B cell (primary cell): ENCODE data around the gene RNF224. TPM values are rescaled to one million over a fixed set of nuclear protein-coding genes. Genes with fewer than 3 reads are reported as not detected.
A peak's percentile ranks its signal among the peaks of the same experiment; 100 is the strongest.

ENCODE experiments used
- ATAC-seq: fragments of 200-7000 bp; cut with Tn5 transposase; one replicate; pipeline ENCODE4 v1.10.0; 2021; ENCODE audit warnings: low read depth, mild to moderate bottlenecking, moderate number of reproducible peaks, moderate library complexity
- CTCF ChIA-PET: fragments of 350-600 bp; sonication (Branson Sonifier 250); formaldehyde crosslinking; loops from one replicate; lab custom pipeline; 2021; ENCODE audit warnings: antibody characterized with exemption, inconsistent platforms; lab: Charles Lee
- POLR2A ChIA-PET: fragments of 350-600 bp; sonication (Branson Sonifier 250); formaldehyde crosslinking; loops from one replicate; lab custom pipeline; 2021; ENCODE audit warnings: antibody characterized with exemption; lab: Charles Lee
- DNase-seq: peaks from one replicate; pipeline ENCODE4 v3.0.0; 2013
- H2AFZ ChIP-seq: 2 replicates; pipeline ENCODE4 v1.6.1; 2012; ENCODE audit warnings: mild to moderate bottlenecking, low read depth, low read length; ENCODE audit not compliant: insufficient read depth, poor library complexity, severe bottlenecking
- H3K27ac ChIP-seq, 2 donors: 1 replicate in 1 of 2; 2 replicates in 1 of 2; pipeline ENCODE4 v1.5.1; 2012 to 2013; ENCODE audit warnings: low read length in 2 of 2, mild to moderate bottlenecking in 2 of 2, moderate library complexity in 1 of 2
- H3K27me3 ChIP-seq, 4 experiments: fragments of 200-600 bp in 1 of 4; sonication (generic) in 1 of 4; replicated peaks in 1 of 4; 1 replicate in 2 of 4; 2 replicates in 2 of 4; pipeline versions ENCODE4 v1.6.1 to v1.7.0; 2013 to 2016; ENCODE audit warnings: low read length in 3 of 4, mild to moderate bottlenecking in 2 of 4, mixed read lengths in 1 of 4, moderate library complexity in 1 of 4; ENCODE audit not compliant: insufficient read depth in 4 of 4, control insufficient read depth in 3 of 4; ENCODE audit errors: control extremely low read depth in 1 of 4
- H3K36me3 ChIP-seq, 2 experiments: replicated peaks in 1 of 2; 1 replicate in 1 of 2; 2 replicates in 1 of 2; pipeline versions ENCODE4 v1.6.1 to v1.7.1; 2013; ENCODE audit warnings: low read length in 1 of 2; ENCODE audit not compliant: insufficient read depth in 2 of 2, control insufficient read depth in 1 of 2; ENCODE audit errors: control extremely low read depth in 1 of 2, extremely low read depth in 1 of 2
- H3K4me1 ChIP-seq, 2 donors: fragments of 200-600 bp in 1 of 2; sonication (generic) in 1 of 2; 1 replicate in 1 of 2; 2 replicates in 1 of 2; pipeline versions ENCODE4 v1.5.1 to v1.6.1; 2013 to 2017; ENCODE audit warnings: low read length in 2 of 2; ENCODE audit not compliant: control insufficient read depth in 2 of 2, insufficient read depth in 2 of 2
- H3K4me2 ChIP-seq: replicated peaks from 2 replicates; pipeline ENCODE3; 2012; ENCODE audit warnings: mild to moderate bottlenecking, low read depth, low read length; ENCODE audit not compliant: poor library complexity, severe bottlenecking
- H3K4me3 ChIP-seq, 5 experiments: fragments of 200-600 bp in 1 of 5; sonication (generic) in 1 of 5; 1 replicate in 3 of 5; 2 replicates in 2 of 5; pipeline versions ENCODE4 v1.5.1 to v1.7.0; 2011 to 2016; ENCODE audit warnings: low read length in 4 of 5, mild to moderate bottlenecking in 4 of 5, low read depth in 2 of 5, control low read depth in 1 of 5, moderate library complexity in 1 of 5; ENCODE audit not compliant: insufficient read depth in 1 of 5; ENCODE audit errors: control extremely low read depth in 1 of 5, extremely low read depth in 1 of 5
- H3K79me2 ChIP-seq: fragments of 200-600 bp; sonication (generic); one replicate; pipeline ENCODE4 v1.6.0; 2016; ENCODE audit warnings: low read length; ENCODE audit not compliant: control insufficient read depth, insufficient read depth
- H3K9ac ChIP-seq: fragments of 200-600 bp; sonication (generic); 2 replicates; pipeline ENCODE4 v1.6.1; 2017; ENCODE audit warnings: mild to moderate bottlenecking, low read length, moderate library complexity
- H3K9me3 ChIP-seq, 3 donors: one replicate each; pipeline versions ENCODE4 v1.6.1 to v1.7.1; 2013; ENCODE audit warnings: low read length in 2 of 3; ENCODE audit not compliant: control insufficient read depth in 2 of 3, insufficient read depth in 1 of 3; ENCODE audit errors: control extremely low read depth in 1 of 3
- H4K20me1 ChIP-seq: 2 replicates; pipeline ENCODE4 v1.6.0; 2012; ENCODE audit warnings: mild to moderate bottlenecking, low read length; ENCODE audit not compliant: insufficient read depth, control insufficient read depth, poor library complexity, severe bottlenecking
- H3K27ac Mint-ChIP-seq: one replicate; pipeline ENCODE4 v1.8.0; 2021; ENCODE audit warnings: mixed read lengths
- H3K27me3 Mint-ChIP-seq: one replicate; pipeline ENCODE4 v1.8.0; 2021; ENCODE audit warnings: mixed read lengths
- H3K4me1 Mint-ChIP-seq: one replicate; pipeline ENCODE4 v1.8.0; 2021; ENCODE audit warnings: mixed read lengths
- H3K4me3 Mint-ChIP-seq: one replicate; pipeline ENCODE4 v1.8.0; 2021; ENCODE audit warnings: mixed read lengths
- H3K9me3 Mint-ChIP-seq: one replicate; pipeline ENCODE4 v1.8.0; 2022; ENCODE audit warnings: mixed read lengths; ENCODE audit not compliant: insufficient read depth
- EZH2 ChIP-seq: IDR thresholded peaks from 2 replicates; pipeline ENCODE4 v1.6.1; 2012; ENCODE audit warnings: borderline replicate concordance, low read depth, mild to moderate bottlenecking, moderate library complexity, low read length; ENCODE audit not compliant: insufficient read depth, poor library complexity, severe bottlenecking
- WGBS: methylation state at CpG from one replicate; pipeline ENCODE4 v1.1.5; 2013; ENCODE audit warnings: missing lambda C conversion rate; ENCODE audit not compliant: insufficient coverage; 5-methylcytosine and 5-hydroxymethylcytosine counted together
- intact Hi-C: fragments of 100-400 bp; cut with micrococcal nuclease; formaldehyde crosslinking; loops from one replicate; pipeline ENCODE4 v1.10.0; 2022
- polyA plus RNA-seq: library from polyadenylated mRNA; depleted of rRNA; stranded (reverse); fragments of >200 nt; gene quantifications from 2 replicates; pipeline ENCODE4 v1.2.3, GENCODE V29; 2012
- total RNA-seq, 2 donors: library from RNA; stranded (reverse); fragments of 120-200 nt in 1 of 2; gene quantifications; 1 replicate in 1 of 2; 2 replicates in 1 of 2; pipeline versions ENCODE4 v1.2.3 to v1.2.4, GENCODE V29; 2013 to 2022
- TF ChIP-seq, protein P1 (sequence below): fragments of 200-600 bp; IDR thresholded peaks from one replicate; pipeline ENCODE4 v1.8.0; 2022; ENCODE audit warnings: antibody characterized with exemption, mild to moderate bottlenecking

Gene RNF224
- total and polyA plus RNA-seq, 2 donors (not counting 1 experiment from before 2014, with no cell fraction given) = not detected

GRCh38 chr9:137236936-137237421, 9.7 kb downstream of the RNF224 start:
- Mint-ChIP-seq H3K4me3 (peak overlapping the region; percentile 13), H3K27me3 (no peaks in the 10 kb centered on the region), H3K4me1 (peaks cover 39% of the 10 kb centered on the region), H3K27ac (peak overlapping the region; percentile 15), H3K9me3 (no peaks in the 10 kb centered on the region)
- Histone ChIP-seq H4K20me1 (peaks cover 27% of the 10 kb centered on the region), H3K9ac (no peak overlapping the region), H3K4me1 (peaks cover 39 to 65% of the 10 kb centered on the region in 2 donors), H3K4me3 (peak overlapping the region in 1 of 5 experiments; percentile 19), H3K27me3 (peaks cover 0 to 2% (median 0%) of the 10 kb centered on the region in 4 experiments), H3K4me2 (peak overlapping the region; percentile 72), H3K79me2 (peaks cover 32% of the 10 kb centered on the region), H2AFZ (peak overlapping the region; percentile 41), H3K9me3 (peaks cover 0 to 3% (median 0%) of the 10 kb centered on the region in 3 donors), H3K36me3 (peaks cover 0 to 2% of the 10 kb centered on the region in 2 experiments), H3K27ac (no peak overlapping the region)
- ATAC-seq = no peak
- TF ChIP-seq, protein P1, sequence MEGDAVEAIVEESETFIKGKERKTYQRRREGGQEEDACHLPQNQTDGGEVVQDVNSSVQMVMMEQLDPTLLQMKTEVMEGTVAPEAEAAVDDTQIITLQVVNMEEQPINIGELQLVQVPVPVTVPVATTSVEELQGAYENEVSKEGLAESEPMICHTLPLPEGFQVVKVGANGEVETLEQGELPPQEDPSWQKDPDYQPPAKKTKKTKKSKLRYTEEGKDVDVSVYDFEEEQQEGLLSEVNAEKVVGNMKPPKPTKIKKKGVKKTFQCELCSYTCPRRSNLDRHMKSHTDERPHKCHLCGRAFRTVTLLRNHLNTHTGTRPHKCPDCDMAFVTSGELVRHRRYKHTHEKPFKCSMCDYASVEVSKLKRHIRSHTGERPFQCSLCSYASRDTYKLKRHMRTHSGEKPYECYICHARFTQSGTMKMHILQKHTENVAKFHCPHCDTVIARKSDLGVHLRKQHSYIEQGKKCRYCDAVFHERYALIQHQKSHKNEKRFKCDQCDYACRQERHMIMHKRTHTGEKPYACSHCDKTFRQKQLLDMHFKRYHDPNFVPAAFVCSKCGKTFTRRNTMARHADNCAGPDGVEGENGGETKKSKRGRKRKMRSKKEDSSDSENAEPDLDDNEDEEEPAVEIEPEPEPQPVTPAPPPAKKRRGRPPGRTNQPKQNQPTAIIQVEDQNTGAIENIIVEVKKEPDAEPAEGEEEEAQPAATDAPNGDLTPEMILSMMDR = no peak
- TF ChIP-seq EZH2 = no peak
- CTCF ChIA-PET = interaction anchor here (0.6 to 8.9 kb wide), 42 partner anchors 11 to 449 kb away, joined by 3 to 76 read pairs (median 5); partner anchors contain the start of genes ANAPC2, CYSRT1, MAN1B1 and NELFB
- WGBS = 19% methylated on average over 9 of the region's 11 CpGs
- intact Hi-C loops = loop anchor here (1.0 to 2.0 kb wide), 6 partner anchors 14 to 208 kb away; partner anchors contain the start of genes ANAPC2, NPDC1, SSNA1 and TPRN
- POLR2A ChIA-PET = interaction anchor here (0.5 to 1.6 kb wide), 6 partner anchors 13 to 834 kb away, joined by 3 to 8 read pairs (median 4); partner anchors contain the start of genes ANAPC2, MAN1B1 and SSNA1
- DNase-seq = no peak
